ENCODE results near the gene CNTFR.

CNTFR gene

GRCh38 chr9:34522971-34523797, 66.3 kb downstream of the CNTFR start, which contains the start of gene ENHO:
Gene ENHO, minus strand, starts transcription at chr9:34522990. Its CDS starts 1,295 bp downstream, at chr9:34521695.
- DNase-seq (ENCODE audit: low read depth), result peak; percentile 78

GRCh38 chr9:34522091-34522887, 67.2 kb downstream of the CNTFR start:
- DNase-seq (ENCODE audit: low read depth), result no peak

GRCh38 chr9:34521406-34522045, 68.0 kb downstream of the CNTFR start:
- no peak for DNase-seq (ENCODE audit: low read depth)

GRCh38 chr9:34520505-34521385, 68.8 kb downstream of the CNTFR start:
- no peak for DNase-seq (ENCODE audit: low read depth)

GRCh38 chr9:34520096-34520495, 69.4 kb downstream of the CNTFR start:
- no peak for DNase-seq (ENCODE audit: low read depth)

- no peak for DNase-seq (ENCODE audit: low read depth)
Observed at GRCh38 chr9:34519321-34520020, 70.1 kb downstream of the CNTFR start.

- DNase-seq (ENCODE audit: low read depth), result no peak
Observed at GRCh38 chr9:34518896-34519295, 70.6 kb downstream of the CNTFR start.

- no peak for DNase-seq (ENCODE audit: low read depth)
Observed at GRCh38 chr9:34518110-34518616, 71.4 kb downstream of the CNTFR start.

- no peak for DNase-seq (ENCODE audit: low read depth)
Observed at GRCh38 chr9:34517185-34517584, 72.3 kb downstream of the CNTFR start.

GRCh38 chr9:34515959-34516358, 73.6 kb downstream of the CNTFR start:
- no peak for DNase-seq (ENCODE audit: low read depth)

GRCh38 chr9:34514816-34515215, 74.7 kb downstream of the CNTFR start:
- no peak for DNase-seq (ENCODE audit: low read depth)

GRCh38 chr9:34514401-34514800, 75.1 kb downstream of the CNTFR start:
- no peak for DNase-seq (ENCODE audit: low read depth)

GRCh38 chr9:34513567-34514214, 75.8 kb downstream of the CNTFR start:
- DNase-seq (ENCODE audit: low read depth), result no peak

GRCh38 chr9:34512131-34513078, 77.1 kb downstream of the CNTFR start:
- no peak for DNase-seq (ENCODE audit: low read depth)

GRCh38 chr9:34510497-34511468, 78.7 kb downstream of the CNTFR start:
- no peak for DNase-seq (ENCODE audit: low read depth)

GRCh38 chr9:34508951-34509350, 80.6 kb downstream of the CNTFR start:
- DNase-seq (ENCODE audit: low read depth), result no peak

- no peak for DNase-seq (ENCODE audit: low read depth)
Observed at GRCh38 chr9:34508463-34508862, 81.1 kb downstream of the CNTFR start.

GRCh38 chr9:34507966-34508365, 81.6 kb downstream of the CNTFR start:
- DNase-seq (ENCODE audit: low read depth), result no peak

Data from stimulated activated CD8-positive, alpha-beta memory T cell treated with anti-CD3 and anti-CD28 coated beads, Interleukin-4, amount 100 ng/mL, for 24 hours (primary cell).